DND-41 (cell line): ENCODE measurements around the gene ZNG1A.
"Not testable (repeated sequence)": the region's sequence is repeated elsewhere in the genome, so short reads cannot be mapped to it uniquely, and the experiment has no call there.

Experiments used
- EZH2 ChIP-seq: IDR thresholded peaks from 3 replicates; pipeline ENCODE4 v1.6.1; 2012; ENCODE audit warnings: borderline replicate concordance, low read depth, mild to moderate bottlenecking, moderate library complexity, low read length, inconsistent platforms; ENCODE audit not compliant: severe bottlenecking
- TF ChIP-seq, protein P1 (sequence below): IDR thresholded peaks from 2 replicates; pipeline ENCODE4 v1.5.1; 2012; ENCODE audit warnings: borderline replicate concordance, low read length, moderate library complexity, mild to moderate bottlenecking; ENCODE audit not compliant: poor library complexity, severe bottlenecking; ENCODE audit errors: extremely low read depth

DNA sequence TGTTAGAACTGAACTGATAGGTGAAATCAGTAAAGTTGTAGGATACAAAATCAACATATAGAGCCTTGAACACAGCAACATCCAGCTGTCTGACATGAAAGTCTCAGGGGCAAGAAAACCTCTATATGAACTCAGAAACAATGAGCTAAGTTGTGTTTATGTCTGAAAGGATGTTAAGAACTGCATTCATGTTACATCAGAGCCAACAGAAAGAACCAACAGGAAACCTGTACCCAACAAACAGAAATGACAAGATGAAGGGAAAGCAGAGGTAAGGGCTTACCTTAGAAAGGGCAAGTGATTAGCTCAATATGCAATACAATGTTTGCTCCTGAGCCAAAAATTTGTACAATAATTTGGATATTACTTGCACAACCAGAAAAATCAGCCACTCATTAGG is 92.2 kb downstream of the ZNG1A start:
- TF ChIP-seq, protein P1, sequence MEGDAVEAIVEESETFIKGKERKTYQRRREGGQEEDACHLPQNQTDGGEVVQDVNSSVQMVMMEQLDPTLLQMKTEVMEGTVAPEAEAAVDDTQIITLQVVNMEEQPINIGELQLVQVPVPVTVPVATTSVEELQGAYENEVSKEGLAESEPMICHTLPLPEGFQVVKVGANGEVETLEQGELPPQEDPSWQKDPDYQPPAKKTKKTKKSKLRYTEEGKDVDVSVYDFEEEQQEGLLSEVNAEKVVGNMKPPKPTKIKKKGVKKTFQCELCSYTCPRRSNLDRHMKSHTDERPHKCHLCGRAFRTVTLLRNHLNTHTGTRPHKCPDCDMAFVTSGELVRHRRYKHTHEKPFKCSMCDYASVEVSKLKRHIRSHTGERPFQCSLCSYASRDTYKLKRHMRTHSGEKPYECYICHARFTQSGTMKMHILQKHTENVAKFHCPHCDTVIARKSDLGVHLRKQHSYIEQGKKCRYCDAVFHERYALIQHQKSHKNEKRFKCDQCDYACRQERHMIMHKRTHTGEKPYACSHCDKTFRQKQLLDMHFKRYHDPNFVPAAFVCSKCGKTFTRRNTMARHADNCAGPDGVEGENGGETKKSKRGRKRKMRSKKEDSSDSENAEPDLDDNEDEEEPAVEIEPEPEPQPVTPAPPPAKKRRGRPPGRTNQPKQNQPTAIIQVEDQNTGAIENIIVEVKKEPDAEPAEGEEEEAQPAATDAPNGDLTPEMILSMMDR, result not testable (repeated sequence)
- TF ChIP-seq EZH2, result not testable (repeated sequence)
